HG03039 (cell line): ENCODE results near the gene NEGR1.

Source experiments
- ATAC-seq: cut with Tn5 transposase; IDR thresholded peaks from one replicate; pipeline ENCODE4 v1.9.1; 2021; ENCODE audit warnings: mild to moderate bottlenecking, moderate library complexity; ENCODE audit not compliant: unreplicated experiment

The NEGR1 gene

DNA sequence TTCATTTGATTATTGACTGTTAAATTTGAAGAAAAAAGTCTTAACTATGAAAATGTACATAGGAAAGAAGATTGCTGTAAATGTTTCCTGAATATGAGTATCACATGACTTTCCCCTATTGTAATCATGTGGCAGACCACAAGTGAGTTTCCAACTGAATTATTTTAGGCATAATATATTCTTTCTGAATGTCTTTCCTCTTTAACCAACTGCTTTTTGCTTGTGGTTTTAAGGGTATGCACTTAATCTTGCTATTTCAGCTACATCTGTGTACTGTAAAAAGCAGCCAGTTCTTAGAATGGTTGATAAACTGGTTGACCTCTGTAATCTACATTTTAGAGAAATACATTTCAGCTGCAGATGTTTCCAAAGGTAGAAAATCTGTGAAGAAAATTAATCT is 400.7 kb downstream of the NEGR1 start:
- ATAC-seq = no peak

DNA sequence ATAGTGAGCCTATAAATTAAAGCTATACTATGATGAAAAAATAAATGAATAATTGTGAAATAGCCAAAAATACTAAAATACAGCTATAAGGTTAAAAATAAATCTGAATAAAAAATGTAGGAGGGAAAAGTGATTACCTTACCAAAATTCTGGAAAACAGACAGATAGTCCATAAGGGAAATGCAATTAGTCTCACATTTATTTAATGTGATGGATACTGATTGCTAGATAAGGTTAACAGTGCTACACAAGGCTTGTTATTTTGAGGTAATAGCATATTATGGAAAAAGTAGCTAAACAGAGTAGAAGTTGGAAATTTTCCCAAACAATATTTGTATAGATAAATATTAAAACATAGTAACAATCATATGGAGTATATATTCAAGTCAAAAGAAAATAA is 413.0 kb downstream of the NEGR1 start:
- no peak for ATAC-seq

DNA sequence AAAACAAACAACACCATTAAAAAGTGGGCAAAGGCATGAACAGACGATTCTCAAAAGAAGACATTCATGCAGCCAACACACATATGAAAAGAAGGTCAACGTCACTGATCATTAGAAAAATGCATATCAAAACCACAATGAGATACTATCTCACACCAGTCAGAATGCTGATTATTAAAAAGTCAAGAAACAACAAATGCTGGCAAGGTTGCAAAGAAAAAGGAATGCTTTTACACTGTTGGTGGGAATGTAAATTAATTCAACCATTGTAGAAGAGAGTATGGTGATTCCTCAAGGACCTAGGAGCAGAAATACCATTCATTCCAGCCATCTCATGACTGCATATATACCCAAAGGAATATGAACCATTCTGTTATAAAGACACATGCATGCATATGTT is 419.6 kb downstream of the NEGR1 start:
- ATAC-seq = no peak

DNA sequence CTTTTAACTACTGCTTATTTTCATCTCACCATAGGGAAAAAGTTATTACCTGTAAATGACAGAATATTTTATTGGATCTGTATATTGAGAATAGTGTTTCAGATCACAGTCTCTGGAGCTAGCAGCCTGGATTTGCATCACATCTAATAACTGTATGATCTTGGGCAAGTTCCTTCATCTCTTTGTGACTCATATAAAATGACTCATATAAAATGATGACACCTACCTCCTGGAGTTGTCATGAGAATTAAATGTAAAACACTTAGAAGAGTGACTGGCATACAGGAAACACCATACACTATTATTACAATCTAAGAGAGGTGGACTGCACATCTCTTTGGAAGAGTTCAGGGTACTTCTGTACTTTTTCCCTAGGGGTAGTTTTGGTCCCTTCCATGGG is 421.3 kb downstream of the NEGR1 start:
- ATAC-seq = no peak

DNA sequence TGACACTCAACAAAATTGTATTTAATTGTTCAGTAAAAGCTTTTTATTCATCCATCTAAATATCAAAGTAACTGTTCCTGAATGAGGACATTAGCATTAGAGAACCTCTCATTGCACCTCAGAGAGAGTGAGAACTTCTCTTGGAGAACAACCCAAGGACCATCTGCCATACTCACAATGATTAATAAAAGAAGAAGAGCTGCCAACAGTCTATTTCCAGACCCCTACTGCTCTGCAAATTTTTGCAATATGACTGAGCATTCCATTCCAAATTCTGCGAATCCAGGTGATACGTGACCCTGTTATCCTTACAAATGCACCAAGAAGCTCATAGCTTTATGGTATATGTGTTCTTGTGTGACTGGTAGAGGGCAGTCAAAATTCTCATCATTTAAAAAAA is 422.5 kb downstream of the NEGR1 start:
- ATAC-seq = no peak

DNA sequence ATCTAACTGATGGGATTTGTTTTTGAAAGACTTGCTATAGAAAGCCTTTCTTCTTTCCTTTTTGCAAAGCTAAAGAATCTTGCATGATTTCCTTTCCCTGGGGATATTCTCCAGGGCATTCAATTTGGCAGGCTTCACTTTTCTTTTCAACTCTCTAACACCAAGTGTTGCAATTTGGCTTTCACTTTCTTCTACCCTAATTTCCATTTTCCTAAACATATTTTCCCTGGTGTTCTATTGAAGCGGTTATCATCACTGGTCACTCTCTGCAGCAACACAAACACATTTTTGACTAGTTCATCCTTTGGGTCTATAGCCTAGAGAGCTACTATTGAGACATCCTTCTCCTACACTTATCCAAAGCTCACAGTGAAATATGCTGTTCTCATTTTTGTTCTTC is 424.5 kb downstream of the NEGR1 start:
- no peak for ATAC-seq

DNA sequence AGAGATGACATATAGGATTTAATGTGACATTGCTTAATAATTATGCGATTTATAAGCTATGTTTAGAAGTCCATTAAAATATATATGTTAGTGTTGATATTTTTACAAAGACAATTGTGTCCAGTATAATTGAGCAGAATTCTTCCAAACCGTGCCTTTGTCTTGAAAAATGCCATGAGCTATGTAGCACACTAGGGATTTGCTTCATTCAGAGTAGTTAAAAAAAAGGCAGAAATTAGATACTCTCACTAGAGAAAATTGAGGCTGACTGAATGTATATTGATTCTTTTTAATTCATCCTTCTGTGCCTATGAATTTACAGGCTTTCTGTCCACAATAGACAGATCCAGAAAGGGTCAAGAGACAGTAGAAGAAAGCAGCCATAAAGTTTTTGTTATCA is 429.0 kb downstream of the NEGR1 start:
- ATAC-seq = no peak

- no peak for ATAC-seq
These were observed 431.4 kb downstream of the NEGR1 start for GRCh38 chr1:71850936-71851335.

GRCh38 chr1:71850515-71850914 is 431.8 kb downstream of the NEGR1 start:
- no peak for ATAC-seq

DNA sequence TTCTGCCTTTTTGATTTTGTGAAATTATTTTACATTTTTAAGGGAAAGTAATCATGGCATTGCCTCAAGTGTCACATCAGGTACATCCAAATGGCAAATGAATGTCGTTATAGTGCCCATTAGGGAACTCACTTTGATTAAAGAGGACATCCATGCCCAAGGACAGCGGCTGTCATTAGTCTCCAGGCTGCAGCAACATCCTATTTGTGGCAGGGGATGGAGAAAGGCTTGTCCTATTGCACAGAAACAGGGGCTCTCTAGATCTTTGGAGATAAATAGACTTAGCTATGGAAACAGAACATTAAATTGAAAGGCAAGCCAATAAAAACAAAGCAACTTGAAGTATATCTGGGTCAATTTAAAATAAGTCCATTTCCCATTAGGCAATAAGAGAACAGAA is 439.3 kb downstream of the NEGR1 start:
- no peak for ATAC-seq

- ATAC-seq = no peak
These were observed 442.5 kb downstream of the NEGR1 start for GRCh38 chr1:71839876-71840275.

- no peak for ATAC-seq
These were observed 445.4 kb downstream of the NEGR1 start for GRCh38 chr1:71836904-71837303.

DNA sequence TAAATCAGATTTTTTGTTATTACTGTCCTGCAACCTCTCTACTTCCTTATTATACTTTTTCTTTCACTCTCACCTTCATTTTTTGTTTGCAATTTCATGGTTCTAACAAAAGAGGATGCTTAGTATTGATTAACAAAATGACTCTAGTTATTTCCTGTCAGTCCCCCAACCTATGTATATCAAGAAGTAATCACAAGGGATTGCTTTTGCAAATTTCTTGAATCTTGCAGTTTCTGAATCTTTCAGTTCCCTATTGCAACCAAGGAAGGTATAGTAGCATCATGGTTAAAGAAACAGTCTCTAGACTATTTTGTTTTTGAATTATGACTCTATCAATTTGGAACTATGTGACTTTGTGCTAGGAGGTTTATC is 446.9 kb downstream of the NEGR1 start:
- no peak for ATAC-seq

GRCh38 chr1:71834601-71835441 is 447.5 kb downstream of the NEGR1 start:
- no peak for ATAC-seq

DNA sequence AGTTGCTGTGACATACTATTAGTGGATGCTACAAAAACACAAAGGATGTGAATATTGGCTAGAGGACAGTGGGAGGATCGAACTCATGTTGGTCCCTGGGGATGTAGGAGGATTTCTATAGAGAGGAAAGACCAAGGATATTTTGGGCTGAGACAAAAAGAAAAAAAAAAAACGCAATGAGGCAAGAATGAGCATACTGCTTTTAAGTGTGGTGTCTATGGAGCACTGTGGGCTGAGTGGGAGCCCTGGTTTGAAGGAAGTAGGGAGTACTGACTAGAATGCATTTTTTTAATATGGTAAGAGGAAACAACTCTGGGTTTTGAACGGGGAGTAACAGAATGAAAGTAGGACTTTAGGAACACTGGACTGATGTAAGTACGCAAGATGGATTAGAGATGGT is 450.7 kb downstream of the NEGR1 start:
- ATAC-seq = no peak

GRCh38 chr1:71829346-71829745 is 453.0 kb downstream of the NEGR1 start:
- ATAC-seq = no peak

DNA sequence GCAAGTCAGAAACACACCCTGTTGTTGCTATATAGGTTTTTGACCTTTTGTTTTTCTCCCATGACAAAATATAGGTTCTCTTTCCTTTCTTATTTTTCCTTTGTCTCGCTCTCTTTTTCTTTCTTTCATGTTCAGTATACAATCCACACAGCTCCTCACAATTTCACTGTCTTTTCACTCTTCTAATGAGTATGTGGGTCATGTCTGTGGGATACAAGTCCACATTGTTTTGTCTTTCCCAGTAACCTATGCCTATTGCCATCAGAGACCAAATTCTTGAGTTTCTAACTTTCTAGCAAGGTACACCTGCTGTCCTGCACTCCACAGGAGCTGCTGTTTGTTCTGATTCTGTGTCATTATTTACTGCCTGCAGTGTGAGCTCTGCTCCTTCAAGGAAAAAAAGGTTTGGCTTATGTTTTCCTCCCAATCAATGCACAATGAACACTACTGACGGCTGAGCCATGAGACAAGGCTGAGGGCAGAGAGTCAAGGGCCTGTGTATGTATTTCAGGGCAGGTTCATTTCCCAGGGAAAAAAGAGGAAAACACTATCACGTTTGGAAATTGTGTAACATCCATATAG is 453.8 kb downstream of the NEGR1 start:
- no peak for ATAC-seq

- ATAC-seq = no peak
These were observed 458.5 kb downstream of the NEGR1 start for GRCh38 chr1:71823708-71824305.

DNA sequence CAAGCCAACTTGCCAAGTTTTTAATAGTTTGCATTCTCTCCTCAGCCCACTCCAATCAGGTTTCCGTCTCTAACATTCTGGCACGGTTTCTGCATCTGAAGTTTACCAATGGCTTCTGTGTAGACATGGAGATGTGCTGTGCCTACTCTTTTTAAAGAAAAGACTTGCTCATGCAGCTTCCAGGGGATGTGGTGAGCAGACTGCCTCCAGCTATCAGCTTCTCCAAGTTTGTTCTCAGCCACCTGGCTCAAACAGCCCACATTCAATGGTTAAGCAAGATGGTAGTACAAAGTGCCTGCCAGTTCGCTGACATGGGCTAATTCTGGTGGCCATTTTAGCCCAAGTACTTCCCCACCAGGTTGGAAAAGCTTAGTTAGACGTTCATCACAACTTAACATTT is 465.3 kb downstream of the NEGR1 start:
- no peak for ATAC-seq

DNA sequence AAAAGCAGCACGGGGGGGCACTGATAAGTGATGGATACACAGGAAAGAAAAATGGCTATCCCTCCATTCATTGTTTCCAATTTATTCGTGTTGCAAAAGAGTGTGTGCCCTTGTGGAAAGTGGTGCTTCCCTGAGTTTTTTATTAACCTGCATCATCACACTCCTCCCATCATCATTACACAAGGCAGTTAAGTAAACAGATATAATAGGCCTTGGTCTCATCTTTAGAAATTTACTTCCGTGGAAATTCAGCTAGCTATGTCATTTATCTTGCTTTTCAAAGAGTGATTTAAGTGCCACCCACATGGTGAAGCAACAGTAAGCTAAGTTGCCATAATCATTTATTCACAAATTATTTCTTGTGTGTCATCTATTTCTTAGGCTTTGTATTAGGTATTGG is 473.3 kb downstream of the NEGR1 start:
- ATAC-seq = no peak

- no peak for ATAC-seq
These were observed 478.2 kb downstream of the NEGR1 start for GRCh38 chr1:71804140-71804539.

DNA sequence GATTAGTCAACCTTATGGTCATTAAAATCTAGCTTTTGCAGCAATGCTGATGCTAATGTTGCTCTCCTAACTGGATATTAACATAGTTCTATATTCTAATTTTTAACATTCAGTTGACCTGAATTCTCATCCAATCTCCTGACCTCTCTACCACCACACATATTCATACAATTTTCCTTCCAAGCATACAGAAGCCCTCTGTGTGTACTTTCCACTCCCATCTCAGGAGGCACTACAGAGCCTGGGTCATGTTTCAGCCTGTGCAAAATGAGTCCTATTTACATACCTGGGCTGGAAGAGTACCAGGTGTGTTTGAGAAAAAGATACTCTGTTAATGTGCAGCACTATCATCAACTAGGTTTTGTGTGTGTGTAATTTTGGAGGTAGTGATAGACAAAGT is 486.3 kb downstream of the NEGR1 start:
- no peak for ATAC-seq
